Naive thymus-derived CD8-positive, alpha-beta T cell (primary cell): ENCODE results near the gene ABHD1. TPM values are rescaled to one million over a fixed set of nuclear protein-coding genes. Genes with fewer than 3 reads are reported as not detected.
A peak's percentile ranks its signal among the peaks of the same experiment; 100 is the strongest.

Experiments used
- ATAC-seq, 2 donors: fragments of 150-1000 bp; cut with Tn5 transposase in 1 of 2; sonication (Bioruptor Pico), chemical (Tn5 transposase) in 1 of 2; 1 replicate in 1 of 2; 2 replicates in 1 of 2; pipeline ENCODE4 v1.10.0; 2021; ENCODE audit warnings: mild to moderate bottlenecking in 2 of 2, moderate library complexity in 2 of 2
- POLR2A ChIA-PET: fragments of 350-600 bp; sonication (Branson Sonifier 250); formaldehyde crosslinking; loops from one replicate; lab custom pipeline; 2021; ENCODE audit warnings: antibody characterized with exemption; lab: Charles Lee
- DNase-seq, 10 donors: peaks; one replicate each; pipeline versions ENCODE4 v3.0.0 to v3.0.0-alpha.2; 2020 to 2022
- H3K27ac Mint-ChIP-seq, 10 donors: one replicate each; pipeline ENCODE4 v1.8.0; 2020 to 2022; ENCODE audit warnings: mild to moderate bottlenecking in 10 of 10, mixed read lengths in 10 of 10, moderate library complexity in 4 of 10, inconsistent platforms in 1 of 10
- H3K27me3 Mint-ChIP-seq, 5 donors: one replicate each; pipeline ENCODE4 v1.8.0; 2021 to 2022; ENCODE audit warnings: mixed read lengths in 5 of 5
- H3K36me3 Mint-ChIP-seq, 3 donors: one replicate each; pipeline ENCODE4 v1.8.0; 2020 to 2022; ENCODE audit warnings: mixed read lengths in 3 of 3, mild to moderate bottlenecking in 2 of 3, inconsistent platforms in 1 of 3
- H3K4me1 Mint-ChIP-seq, 4 donors: one replicate each; pipeline ENCODE4 v1.8.0; 2021 to 2022; ENCODE audit warnings: mixed read lengths in 4 of 4
- H3K4me3 Mint-ChIP-seq, 10 donors: one replicate each; pipeline ENCODE4 v1.8.0; 2020 to 2022; ENCODE audit warnings: mild to moderate bottlenecking in 10 of 10, mixed read lengths in 10 of 10, moderate library complexity in 6 of 10, inconsistent platforms in 1 of 10
- H3K9me3 Mint-ChIP-seq, 9 donors: one replicate each; pipeline ENCODE4 v1.8.0; 2020 to 2022; ENCODE audit warnings: mixed read lengths in 9 of 9, mild to moderate bottlenecking in 3 of 9, inconsistent platforms in 1 of 9, moderate library complexity in 1 of 9
- polyA plus RNA-seq, 3 donors: library from polyadenylated mRNA; unstranded; fragments of 300-500 nt; fragmentation: Illumina TruSeq; gene quantifications; one replicate each; pipeline ENCODE4 v1.2.3, GENCODE V29; 2021
- total RNA-seq, 8 experiments: library from RNA in 2 of 8; stranded (reverse) in 2 of 8; gene quantifications; one replicate each; pipeline ENCODE4 v1.2.3 and lab custom pipeline; 2021 to 2026

ABHD1 gene
- total and polyA plus RNA-seq, 5 experiments from 2014 or later: 1.3 to 2.7 (median 1.7) TPM

DNA sequence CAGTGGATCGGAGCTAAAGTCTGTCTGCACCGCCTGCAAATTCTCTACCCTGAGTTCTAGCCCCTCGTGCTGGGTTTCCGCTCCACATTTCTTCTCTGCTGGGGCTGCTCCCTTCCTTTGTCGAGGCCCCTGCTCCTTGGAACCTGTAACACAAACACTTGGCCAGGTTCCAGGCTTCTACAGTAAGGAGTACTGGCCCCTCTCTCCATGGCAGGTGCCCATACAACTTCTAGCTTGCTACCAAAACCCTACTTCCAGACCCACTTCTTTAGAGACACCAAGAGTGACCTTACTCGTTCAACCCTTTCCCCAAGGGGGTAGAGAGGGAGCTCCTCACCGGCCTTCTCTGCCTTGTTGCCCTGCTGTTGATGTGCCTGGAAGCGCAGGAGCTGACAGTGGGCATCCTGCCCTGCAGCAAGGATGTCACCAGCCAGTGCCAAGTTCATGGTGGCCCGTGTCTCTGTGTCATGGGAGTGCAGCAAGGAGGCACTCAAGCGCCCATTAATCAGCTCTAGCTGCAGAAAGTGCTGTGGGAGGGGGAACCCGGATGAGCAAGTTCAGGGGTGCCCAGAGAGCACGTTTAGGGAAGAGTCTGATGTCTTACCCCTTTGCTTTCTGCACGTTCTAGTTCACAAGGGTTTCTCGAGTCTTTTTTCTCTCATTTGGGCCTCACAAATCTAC, 9.7 kb downstream of the ABHD1 start:
- ATAC-seq (no peak), DNase-seq (no peak)
- POLR2A ChIA-PET: interaction anchor here (1.1 to 5.0 kb wide), 8 partner anchors 7 to 246 kb away, joined by 3 to 55 read pairs (median 4); partner anchors contain the start of genes ABHD1, AGBL5, KHK and OST4
- H3K4me3 Mint-ChIP-seq: peak overlapping the region; percentile 85 to 98 (median 96)
- peak overlapping the region; percentile 74 to 97 (median 88) for H3K27ac Mint-ChIP-seq
- no peaks in the 10 kb centered on the region for H3K27me3 Mint-ChIP-seq
- H3K9me3 Mint-ChIP-seq: peaks cover 0 to 2% (median 0%) of the 10 kb centered on the region in 9 donors
- peaks cover 19 to 37% (median 25%) of the 10 kb centered on the region in 4 donors for H3K4me1 Mint-ChIP-seq
- H3K36me3 Mint-ChIP-seq: peaks cover 0 to 35% (median 1%) of the 10 kb centered on the region in 3 donors

DNA sequence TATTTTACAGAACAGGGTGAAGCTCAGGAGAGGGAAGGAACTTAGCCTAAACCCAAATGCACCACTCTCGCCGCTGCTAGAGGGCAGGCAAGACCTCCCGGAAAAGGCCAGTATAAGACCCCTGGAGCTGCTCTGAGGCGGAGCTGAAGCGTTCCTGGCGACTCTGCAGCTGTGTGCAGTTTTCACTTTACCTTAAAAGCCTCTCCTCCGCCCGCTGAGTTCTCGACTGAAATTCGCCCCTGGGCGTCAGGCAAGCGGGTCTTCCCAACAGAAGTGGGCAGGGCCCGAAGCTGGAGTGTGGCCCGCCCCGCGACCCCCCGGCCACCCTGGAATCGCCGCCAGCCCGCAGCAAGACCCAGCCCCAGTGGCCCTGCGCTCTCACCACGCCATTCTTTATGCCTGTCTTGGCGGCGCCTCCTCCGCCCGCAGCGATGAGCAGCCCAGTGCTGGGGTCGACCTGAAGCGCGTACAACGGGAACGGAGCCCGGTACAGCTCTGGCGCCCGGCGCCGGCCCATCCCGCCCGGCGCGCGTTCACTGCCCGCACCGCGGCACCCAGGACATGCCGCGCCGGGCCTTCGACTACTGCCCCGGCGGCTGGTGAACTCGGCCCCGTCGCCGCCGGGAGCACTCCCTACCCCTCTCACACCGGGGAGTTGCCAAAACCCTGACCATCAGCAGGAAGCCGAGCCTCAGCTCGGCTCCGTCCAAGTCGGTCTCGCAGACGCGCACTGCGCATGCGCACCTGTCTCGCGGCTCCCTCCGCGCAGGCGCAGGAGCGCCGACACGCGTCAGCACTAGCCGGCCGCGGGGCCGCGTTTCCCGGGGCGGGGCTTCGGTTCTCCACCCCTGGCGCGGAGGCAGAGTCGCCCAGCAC, 10.5 kb downstream of the ABHD1 start, which contains the start of gene PREB:
TSS of gene PREB (minus strand) at position 732 of the 876 bp plus-strand sequence. CDS start at position 517, 215 bp downstream.
- H3K36me3 Mint-ChIP-seq: peaks cover 0 to 32% (median 1%) of the 10 kb centered on the region in 3 donors
- ATAC-seq: peak; percentile 97 to 98

DNA sequence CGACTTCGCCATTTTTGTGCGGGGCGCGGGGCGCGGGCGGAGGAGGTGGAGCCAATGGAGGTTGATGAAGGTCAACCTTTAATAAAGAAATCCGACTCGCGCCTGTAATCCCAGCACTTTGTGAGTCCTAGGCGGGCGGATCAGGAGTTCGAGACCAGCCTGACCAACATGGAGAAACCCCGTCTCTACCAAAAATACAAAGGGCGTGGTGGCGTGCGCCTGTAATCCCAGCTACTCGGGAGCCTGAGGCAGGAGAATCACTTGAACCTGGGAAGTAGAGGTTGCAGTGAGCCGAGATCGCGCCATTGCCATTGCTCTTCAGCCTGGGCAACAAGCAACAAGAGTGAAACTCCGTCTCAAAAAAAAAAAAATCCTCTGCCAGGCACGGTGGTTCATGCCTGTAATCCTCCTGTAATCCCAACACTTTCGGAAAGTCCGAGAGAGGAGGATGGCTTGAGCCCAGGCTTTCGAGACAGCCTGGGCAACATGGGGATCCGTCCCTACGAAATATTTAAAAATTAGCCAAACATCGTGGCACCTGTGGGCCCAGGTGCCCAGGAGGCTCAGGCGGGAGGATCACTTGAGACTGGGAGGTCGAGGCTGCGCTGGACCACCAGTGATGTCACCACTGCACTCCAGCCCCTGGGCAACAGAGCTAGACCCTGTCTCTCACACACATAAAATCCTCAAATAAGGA, 11.3 kb downstream of the ABHD1 start:
- POLR2A ChIA-PET: interaction anchor here (0.6 to 5.0 kb wide), 11 partner anchors 11 to 1445 kb away, joined by 3 to 55 read pairs (median 4); partner anchors contain the start of genes ABHD1, AGBL5, KHK and OST4
- Mint-ChIP-seq H3K9me3 (peaks cover 0 to 2% (median 0%) of the 10 kb centered on the region in 9 donors), H3K36me3 (peaks cover 0 to 26% (median 1%) of the 10 kb centered on the region in 3 donors), H3K27ac (peak overlapping the region; percentile 57 to 98 (median 97)), H3K4me3 (peak overlapping the region; percentile 90 to 98 (median 96)), H3K27me3 (no peaks in the 10 kb centered on the region), H3K4me1 (peaks cover 16 to 34% (median 23%) of the 10 kb centered on the region in 4 donors)
- ATAC-seq (no peak), DNase-seq (no peak)

More for the DNA sequence above, 10.5 kb downstream of the ABHD1 start, which contains the start of gene PREB:
- peak within 1 kb of the TSS; percentile 85 to 98 (median 97) for H3K27ac Mint-ChIP-seq
- DNase-seq: peak; percentile 94 to 99 (median 98)
- H3K4me3 Mint-ChIP-seq: peak within 1 kb of the TSS; percentile 90 to 98 (median 96)
- H3K27me3 Mint-ChIP-seq: no peaks in the 10 kb centered on the region
- peaks cover 0 to 2% (median 0%) of the 10 kb centered on the region in 9 donors for H3K9me3 Mint-ChIP-seq
- POLR2A ChIA-PET: interaction anchor here (0.7 to 5.0 kb wide), 12 partner anchors 8 to 1446 kb away, joined by 3 to 55 read pairs (median 4); partner anchors contain the start of genes ABHD1, AGBL5, KHK and OST4
- peaks cover 19 to 37% (median 24%) of the 10 kb centered on the region in 4 donors for H3K4me1 Mint-ChIP-seq

DNA sequence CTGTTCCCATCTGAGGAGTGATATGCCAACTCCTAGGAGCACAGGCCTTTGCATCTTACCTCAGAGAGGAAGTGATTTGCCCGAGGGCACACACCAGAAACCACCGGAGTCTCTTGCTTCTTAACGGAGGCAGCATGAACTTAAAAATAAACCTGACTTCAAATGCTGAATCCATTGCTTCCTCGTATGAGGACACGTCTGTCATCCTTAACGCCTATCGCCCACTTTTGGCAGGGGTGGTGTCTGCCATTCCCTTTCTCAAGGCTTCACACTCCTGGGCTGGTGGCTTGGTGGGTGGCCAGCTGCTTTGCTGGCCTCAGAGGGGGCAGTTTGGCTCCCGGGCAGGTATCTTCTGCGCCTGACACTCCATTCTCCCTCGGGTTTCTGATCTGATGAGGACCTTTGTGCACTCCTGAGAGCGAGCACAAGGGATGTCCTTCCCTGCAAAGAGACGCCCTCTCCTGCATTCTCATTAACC, 11.9 kb downstream of the ABHD1 start:
- peaks cover 0 to 21% (median 1%) of the 10 kb centered on the region in 3 donors for H3K36me3 Mint-ChIP-seq
- DNase-seq: no peak
- peaks cover 0 to 2% (median 0%) of the 10 kb centered on the region in 9 donors for H3K9me3 Mint-ChIP-seq
- H3K4me1 Mint-ChIP-seq: peaks cover 16 to 29% (median 23%) of the 10 kb centered on the region in 4 donors
- ATAC-seq: no peak
- POLR2A ChIA-PET: interaction anchor here (0.6 to 5.0 kb wide), 4 partner anchors 12 to 1260 kb away, joined by 3 to 55 read pairs (median 6); partner anchors contain the start of genes ABHD1 and OST4
- H3K27me3 Mint-ChIP-seq: no peaks in the 10 kb centered on the region
- H3K4me3 Mint-ChIP-seq: peak overlapping the region; percentile 65 to 98 (median 95)
- H3K27ac Mint-ChIP-seq: peak overlapping the region in 9 of 10 donors; percentile 31 to 98 (median 81)

DNA sequence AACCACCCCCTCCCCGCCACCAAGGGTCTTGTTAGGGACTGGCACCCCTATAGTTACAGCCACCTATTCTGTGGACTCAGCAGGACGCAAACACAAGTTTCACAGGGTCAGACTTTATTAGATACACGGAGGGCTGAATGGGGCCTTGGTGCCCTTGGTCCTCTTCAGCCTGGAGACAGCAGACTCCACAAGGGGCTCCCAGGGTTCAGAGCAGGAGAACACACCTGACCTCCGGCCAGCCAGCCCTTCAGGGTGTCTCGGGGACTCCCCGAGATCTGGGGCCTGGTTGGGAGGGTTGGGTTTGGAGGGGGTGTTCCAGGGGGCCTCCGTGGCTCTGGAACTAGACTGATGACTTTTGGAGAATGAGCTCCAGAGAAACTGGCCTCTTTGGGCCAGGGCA, 13.1 kb downstream of the ABHD1 start:
- Mint-ChIP-seq H3K27ac (peak overlapping the region in 2 of 10 donors; percentile 9 to 27), H3K4me3 (peak overlapping the region in 1 of 10 donors; percentile 4)

DNA sequence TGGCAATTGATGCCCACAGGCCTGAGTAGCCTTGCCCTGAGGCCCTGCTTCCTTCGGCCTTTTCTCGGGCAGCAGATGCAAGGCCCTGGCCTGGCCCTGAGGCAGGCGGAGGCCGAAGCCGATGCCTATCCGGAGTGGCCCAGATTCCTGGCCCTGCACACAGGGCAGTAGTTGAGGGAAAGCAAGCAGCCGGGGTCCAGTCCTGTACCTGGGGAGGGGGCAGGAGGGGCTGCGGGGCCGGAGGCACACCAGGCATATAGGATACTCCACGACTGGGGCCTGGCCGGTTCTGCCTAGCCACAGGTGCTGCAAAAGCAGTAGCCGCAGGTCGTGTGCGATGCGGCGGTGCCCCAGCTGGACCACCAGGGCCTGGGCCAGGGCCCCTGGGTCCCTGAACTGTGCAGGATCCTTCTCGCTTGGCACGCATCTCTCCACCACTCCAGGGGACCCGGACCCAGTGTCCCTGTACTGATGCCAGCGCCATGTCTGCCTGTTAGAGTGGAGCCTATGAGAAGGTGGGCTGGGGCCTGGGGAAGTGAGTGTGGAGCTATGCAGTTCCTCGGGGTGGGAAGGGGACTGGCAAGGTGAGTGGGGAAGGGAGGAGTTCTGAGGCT, 13.8 kb downstream of the ABHD1 start:
- Mint-ChIP-seq H3K9me3 (peaks cover 0 to 2% (median 0%) of the 10 kb centered on the region in 9 donors), H3K4me3 (no peak overlapping the region), H3K27ac (peak overlapping the region in 1 of 10 donors; percentile 9), H3K4me1 (peaks cover 15 to 21% (median 19%) of the 10 kb centered on the region in 4 donors), H3K36me3 (peaks cover 0 to 5% (median 1%) of the 10 kb centered on the region in 3 donors), H3K27me3 (no peaks in the 10 kb centered on the region)
- no peak for ATAC-seq
- POLR2A ChIA-PET: interaction anchor here (0.7 kb wide), 1 partner anchor 14 kb away, joined by 3 read pairs; the partner anchor contains the start of gene ABHD1
- no peak for DNase-seq

More for the DNA sequence above, 13.1 kb downstream of the ABHD1 start:
- Mint-ChIP-seq H3K36me3 (peaks cover 0 to 11% (median 1%) of the 10 kb centered on the region in 3 donors), H3K27me3 (no peaks in the 10 kb centered on the region), H3K9me3 (peaks cover 0 to 2% (median 0%) of the 10 kb centered on the region in 9 donors), H3K4me1 (peaks cover 15 to 21% (median 20%) of the 10 kb centered on the region in 4 donors)
- ATAC-seq: no peak
- POLR2A ChIA-PET: interaction anchor here (0.7 to 1.3 kb wide), 2 partner anchors 13 to 103 kb away, joined by 3 to 4 read pairs; partner anchors contain the start of gene ABHD1
- no peak for DNase-seq

DNA sequence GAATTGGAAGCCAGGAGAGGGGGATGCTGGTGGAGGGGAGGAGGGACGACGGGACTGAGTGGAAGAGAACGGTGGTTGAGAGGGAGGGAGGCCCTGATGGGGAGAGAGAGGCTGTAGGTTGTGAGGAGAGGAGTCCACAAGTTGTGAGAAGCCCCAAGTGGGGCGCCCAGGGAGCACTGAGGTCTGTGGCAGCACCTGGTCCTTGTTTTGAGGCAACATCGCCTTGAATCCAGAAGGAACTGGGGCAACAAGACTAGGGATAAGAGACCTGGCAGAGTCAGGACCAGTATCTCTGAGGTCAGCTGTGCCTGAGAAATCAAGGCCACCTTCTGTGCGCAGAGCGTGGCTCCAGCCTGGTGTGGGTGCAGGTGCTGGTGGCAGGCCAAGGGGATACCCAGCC, 14.5 kb downstream of the ABHD1 start:
- DNase-seq: no peak
- POLR2A ChIA-PET: no interaction called here
- Mint-ChIP-seq H3K4me1 (peaks cover 9 to 14% (median 12%) of the 10 kb centered on the region in 4 donors), H3K9me3 (peaks cover 0 to 4% (median 0%) of the 10 kb centered on the region in 9 donors), H3K36me3 (peaks cover 0 to 1% (median 0%) of the 10 kb centered on the region in 3 donors), H3K4me3 (peak overlapping the region in 1 of 10 donors; percentile 50), H3K27ac (peak overlapping the region in 2 of 10 donors; percentile 25 to 70), H3K27me3 (peaks cover 0 to 3% (median 0%) of the 10 kb centered on the region in 5 donors)
- no peak for ATAC-seq

DNA sequence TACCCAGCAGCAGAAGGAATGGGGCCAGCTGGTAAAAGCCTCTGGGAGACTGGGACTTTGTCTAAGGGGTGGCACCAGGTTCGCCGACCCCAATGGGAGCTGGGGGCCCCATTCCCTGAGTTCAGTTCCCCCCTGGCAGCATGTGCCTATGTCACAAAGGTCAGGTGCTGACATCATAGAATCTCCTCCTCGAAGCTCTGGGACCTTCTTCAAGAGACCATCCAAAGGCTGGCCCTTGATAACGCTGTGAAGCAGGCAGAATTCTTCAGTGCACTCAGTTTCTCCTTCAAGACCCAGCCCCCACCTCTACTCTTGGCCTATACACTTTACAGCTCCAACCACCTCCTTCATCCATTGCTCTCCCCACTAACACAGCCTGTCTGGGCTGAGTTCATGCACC, 15.7 kb downstream of the ABHD1 start, which contains the start of gene PRR30:
TSS of gene PRR30 (minus strand) at position 101 of the 400 bp plus-strand sequence. CDS start 1,081 bp downstream, outside the sequence.
- peaks cover 0 to 4% (median 0%) of the 10 kb centered on the region in 9 donors for H3K9me3 Mint-ChIP-seq
- no peak within 1 kb of the TSS for H3K27ac Mint-ChIP-seq
- H3K4me3 Mint-ChIP-seq: peak within 1 kb of the TSS in 1 of 10 donors; percentile 50
- DNase-seq (no peak), ATAC-seq (no peak)
- POLR2A ChIA-PET: no interaction called here
- H3K27me3 Mint-ChIP-seq: peaks cover 0 to 3% (median 0%) of the 10 kb centered on the region in 5 donors
- peaks cover 0 to 5% (median 1%) of the 10 kb centered on the region in 3 donors for H3K36me3 Mint-ChIP-seq
- peaks cover 2 to 5% (median 4%) of the 10 kb centered on the region in 4 donors for H3K4me1 Mint-ChIP-seq

DNA sequence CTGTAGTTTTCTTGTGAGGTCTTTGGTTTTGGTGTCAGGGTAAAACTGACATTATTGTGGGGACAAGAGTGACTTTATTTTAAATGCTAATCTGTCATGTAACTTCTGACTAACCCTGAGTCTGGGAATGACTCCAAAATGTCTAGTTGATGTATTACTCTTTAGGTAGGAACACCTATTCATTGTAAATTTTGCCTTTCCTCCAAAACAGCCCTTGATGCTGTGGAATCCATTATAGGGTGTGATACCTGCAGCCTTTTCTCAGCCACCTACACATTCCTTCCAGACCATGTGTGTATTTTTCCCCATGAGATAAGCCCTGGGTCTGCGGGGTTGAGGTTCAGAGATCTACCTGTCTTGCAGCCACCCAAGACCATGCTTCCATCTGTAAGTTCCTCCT, 19.7 kb downstream of the ABHD1 start:
- peaks cover 0 to 5% (median 0%) of the 10 kb centered on the region in 3 donors for H3K36me3 Mint-ChIP-seq
- H3K27me3 Mint-ChIP-seq: peaks cover 0 to 18% (median 7%) of the 10 kb centered on the region in 5 donors
- H3K4me3 Mint-ChIP-seq: no peak overlapping the region
- no peak for DNase-seq
- H3K4me1 Mint-ChIP-seq: peaks cover 0 to under 1% (median 0%) of the 10 kb centered on the region in 4 donors
- no peak overlapping the region for H3K27ac Mint-ChIP-seq
- POLR2A ChIA-PET: no interaction called here
- H3K9me3 Mint-ChIP-seq: peaks cover 0 to 4% (median 0%) of the 10 kb centered on the region in 9 donors
- ATAC-seq: no peak

DNA sequence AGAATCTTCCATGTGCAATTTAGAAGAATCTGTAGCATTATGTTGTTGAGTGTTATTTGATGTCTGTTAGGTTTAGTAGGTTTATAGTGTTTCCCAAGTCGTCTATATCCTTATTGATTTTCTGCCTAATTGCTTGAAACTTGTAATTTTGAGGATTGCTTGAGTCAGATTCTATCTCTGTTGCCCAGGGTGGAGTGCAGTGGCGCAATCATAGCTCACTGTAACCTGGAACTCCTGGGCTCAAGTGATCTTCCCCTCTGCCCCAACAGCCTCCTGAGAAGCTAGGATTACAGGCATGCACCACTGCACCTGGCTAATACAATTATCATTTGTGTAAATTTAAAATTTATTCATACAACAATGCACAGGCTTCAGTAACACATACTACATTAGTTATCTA, 22.1 kb downstream of the ABHD1 start:
- H3K27ac Mint-ChIP-seq: no peak overlapping the region

More for the DNA sequence above, 22.1 kb downstream of the ABHD1 start:
- no peak overlapping the region for H3K4me3 Mint-ChIP-seq
- POLR2A ChIA-PET: no interaction called here
- ATAC-seq (no peak), DNase-seq (no peak)
- H3K36me3 Mint-ChIP-seq: peaks cover 0 to 5% (median 0%) of the 10 kb centered on the region in 3 donors
- peaks cover 0 to 2% (median 0%) of the 10 kb centered on the region in 4 donors for H3K4me1 Mint-ChIP-seq
- peaks cover 0 to 19% (median 11%) of the 10 kb centered on the region in 5 donors for H3K27me3 Mint-ChIP-seq
- H3K9me3 Mint-ChIP-seq: peaks cover 0 to 4% (median 0%) of the 10 kb centered on the region in 9 donors
